HepG2 (cell line): ENCODE results near the gene SC5D.

Experiments used
- EHMT2 ChIP-seq: fragments of 200-600 bp; sonication (generic); IDR thresholded peaks from 2 replicates; pipeline ENCODE4 v1.7.0; 2017; ENCODE audit warnings: antibody characterized with exemption, low read depth, low read length, borderline replicate concordance
- FOXA3 ChIP-seq: IDR thresholded peaks from 2 replicates; pipeline ENCODE4 v1.6.1; 2016; ENCODE audit warnings: missing genetic modification reagents, missing compliant biosample characterization
- IKZF1 ChIP-seq: fragments of 450-650 bp; IDR thresholded peaks from 2 replicates; pipeline ENCODE4 v1.7.1; 2016
- ISL2 ChIP-seq: sonication (generic); formaldehyde crosslinking; IDR thresholded peaks from 2 replicates; pipeline ENCODE4 v1.5.0; 2020; ENCODE audit warnings: missing genetic modification reagents
- JUND ChIP-seq: sonication (generic); formaldehyde crosslinking; IDR thresholded peaks from 2 replicates; pipeline ENCODE4 v1.8.0; 2022; ENCODE audit warnings: mild to moderate bottlenecking, missing genetic modification reagents
- NCOA1 ChIP-seq: sonication (generic); formaldehyde crosslinking; IDR thresholded peaks from 2 replicates; pipeline ENCODE4 v1.9.0; 2021; ENCODE audit warnings: missing genetic modification reagents
- POGZ ChIP-seq: sonication (generic); formaldehyde crosslinking; IDR thresholded peaks from 2 replicates; pipeline ENCODE4 v1.4.0; 2020; ENCODE audit warnings: mild to moderate bottlenecking, missing genetic modification reagents
- POLR2AphosphoS5 ChIP-seq: IDR thresholded peaks from 2 replicates; pipeline ENCODE4 v1.6.1; 2012; ENCODE audit warnings: low read depth, low read length
- SMAD1 ChIP-seq: sonication (generic); formaldehyde crosslinking; IDR thresholded peaks from 2 replicates; pipeline ENCODE4 v1.4.0; 2020; ENCODE audit warnings: missing genetic modification reagents, low read depth, mild to moderate bottlenecking, borderline replicate concordance
- U2AF1 ChIP-seq: fragments of 200-400 bp; formaldehyde crosslinking; optimal IDR thresholded peaks from 2 replicates; pipeline ENCODE3; 2017; ENCODE audit warnings: mild to moderate bottlenecking, low read depth, low read length
- ZC3H13 ChIP-seq: sonication (generic); formaldehyde crosslinking; IDR thresholded peaks from 2 replicates; pipeline ENCODE4 v1.8.1; 2023; ENCODE audit warnings: mild to moderate bottlenecking, missing genetic modification reagents, moderate library complexity
- ZNF468 ChIP-seq: sonication (generic); formaldehyde crosslinking; IDR thresholded peaks from 2 replicates; pipeline ENCODE4 v1.8.0; 2022; ENCODE audit warnings: mild to moderate bottlenecking, moderate library complexity, missing genetic modification reagents
- TF ChIP-seq, protein P1 (sequence below): sonication (generic); formaldehyde crosslinking; IDR thresholded peaks from 2 replicates; pipeline ENCODE4 v1.5.0; 2020; ENCODE audit warnings: mild to moderate bottlenecking, missing genetic modification reagents, moderate library complexity
- TF ChIP-seq, protein P2 (sequence below): sonication (generic); formaldehyde crosslinking; IDR thresholded peaks from 2 replicates; pipeline ENCODE4 v1.8.1; 2023; ENCODE audit warnings: mild to moderate bottlenecking, inconsistent platforms, moderate library complexity, missing genetic modification reagents, borderline replicate concordance

DNA sequence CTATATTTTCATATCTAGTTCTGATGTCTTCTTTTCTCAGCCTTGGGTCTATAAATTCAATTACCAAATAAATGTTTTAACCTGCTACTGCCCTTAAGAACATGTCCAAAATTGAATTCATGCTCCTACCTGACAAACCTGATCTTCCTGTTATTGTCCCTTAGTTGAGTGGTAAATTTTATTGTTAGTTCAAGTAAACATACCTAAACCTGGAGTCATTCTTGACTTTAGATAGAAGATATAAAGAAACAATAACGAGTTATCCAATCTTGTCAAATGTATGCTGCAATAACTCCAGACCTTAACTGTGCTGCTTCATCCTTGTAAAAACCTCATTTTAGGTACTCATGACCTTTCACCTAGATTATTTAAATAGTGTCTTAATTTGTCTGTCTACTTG lies 34.6 kb upstream of the SC5D start:
- TF ChIP-seq SMAD1 (CRISPR knock-in tag) (no peak), POGZ (no peak), ZC3H13 (no peak), POLR2AphosphoS5 (no peak), FOXA3 (CRISPR knock-in tag) (no peak), JUND (CRISPR knock-in tag) (no peak), ZNF468 (CRISPR knock-in tag) (no peak), ISL2 (CRISPR knock-in tag) (no peak), IKZF1 (no peak), EHMT2 (no peak), NCOA1 (CRISPR knock-in tag) (no peak), U2AF1 (no peak)
- TF ChIP-seq, protein P1, sequence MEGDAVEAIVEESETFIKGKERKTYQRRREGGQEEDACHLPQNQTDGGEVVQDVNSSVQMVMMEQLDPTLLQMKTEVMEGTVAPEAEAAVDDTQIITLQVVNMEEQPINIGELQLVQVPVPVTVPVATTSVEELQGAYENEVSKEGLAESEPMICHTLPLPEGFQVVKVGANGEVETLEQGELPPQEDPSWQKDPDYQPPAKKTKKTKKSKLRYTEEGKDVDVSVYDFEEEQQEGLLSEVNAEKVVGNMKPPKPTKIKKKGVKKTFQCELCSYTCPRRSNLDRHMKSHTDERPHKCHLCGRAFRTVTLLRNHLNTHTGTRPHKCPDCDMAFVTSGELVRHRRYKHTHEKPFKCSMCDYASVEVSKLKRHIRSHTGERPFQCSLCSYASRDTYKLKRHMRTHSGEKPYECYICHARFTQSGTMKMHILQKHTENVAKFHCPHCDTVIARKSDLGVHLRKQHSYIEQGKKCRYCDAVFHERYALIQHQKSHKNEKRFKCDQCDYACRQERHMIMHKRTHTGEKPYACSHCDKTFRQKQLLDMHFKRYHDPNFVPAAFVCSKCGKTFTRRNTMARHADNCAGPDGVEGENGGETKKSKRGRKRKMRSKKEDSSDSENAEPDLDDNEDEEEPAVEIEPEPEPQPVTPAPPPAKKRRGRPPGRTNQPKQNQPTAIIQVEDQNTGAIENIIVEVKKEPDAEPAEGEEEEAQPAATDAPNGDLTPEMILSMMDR (CRISPR knock-in tag): no peak
- TF ChIP-seq, protein P2, sequence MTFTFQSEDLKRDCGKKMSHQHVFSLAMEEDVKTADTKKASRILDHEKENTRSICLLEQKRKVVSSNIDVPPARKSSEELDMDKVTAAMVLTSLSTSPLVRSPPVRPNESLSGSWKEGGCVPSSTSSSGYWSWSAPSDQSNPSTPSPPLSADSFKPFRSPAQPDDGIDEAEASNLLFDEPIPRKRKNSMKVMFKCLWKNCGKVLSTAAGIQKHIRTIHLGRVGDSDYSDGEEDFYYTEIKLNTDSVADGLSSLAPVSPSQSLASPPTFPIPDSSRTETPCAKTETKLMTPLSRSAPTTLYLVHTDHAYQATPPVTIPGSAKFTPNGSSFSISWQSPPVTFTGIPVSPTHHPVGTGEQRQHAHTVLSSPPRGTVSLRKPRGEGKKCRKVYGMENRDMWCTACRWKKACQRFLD (CRISPR knock-in tag): no peak
